H1 (cell line): ENCODE results near the gene METTL2A. TPM values are rescaled to one million over a fixed set of nuclear protein-coding genes. Genes with fewer than 3 reads are reported as not detected.

Experiments used
- CTCF ChIA-PET: fragments of 300-600 bp; sonication (Branson Sonifier 250); formaldehyde crosslinking; loops from one replicate; lab custom pipeline; 2021; ENCODE audit not compliant: partially characterized antibody; lab: Charles Lee
- POLR2A ChIA-PET: fragments of 300-600 bp; sonication (Branson Sonifier 250); formaldehyde crosslinking; loops from one replicate; lab custom pipeline; 2021; ENCODE audit warnings: inconsistent platforms; ENCODE audit not compliant: partially characterized antibody; lab: Charles Lee
- DNase-seq, 2 experiments: peaks; one replicate each; pipeline versions ENCODE4 v3.0.0 to v3.0.0-alpha.2; 2010 to 2022; ENCODE audit warnings: low spot score in 2 of 2, low read depth in 1 of 2, mixed read lengths in 1 of 2
- FAIRE-seq: peaks from 2 replicates; lab custom pipeline; 2011; peaks lifted over from hg19 to GRCh38; lab: Jason Lieb, UNC
- H2AFZ ChIP-seq: 2 replicates; pipeline ENCODE4 v1.8.1; 2012; ENCODE audit warnings: low read length, inconsistent platforms
- H2AK5ac ChIP-seq: 2 replicates; pipeline ENCODE4 v1.6.1; 2013; ENCODE audit warnings: low read depth, low read length
- H2BK120ac ChIP-seq: replicated peaks from 2 replicates; pipeline ENCODE3; 2013; ENCODE audit warnings: low read depth, low read length, inconsistent platforms
- H2BK12ac ChIP-seq: 2 replicates; pipeline ENCODE4 v1.6.1; 2013; ENCODE audit warnings: low read depth, low read length
- H2BK15ac ChIP-seq: 2 replicates; pipeline ENCODE4 v1.6.1; 2013; ENCODE audit warnings: low read length
- H2BK20ac ChIP-seq: 2 replicates; pipeline ENCODE4 v1.6.1; 2013; ENCODE audit warnings: low read length
- H2BK5ac ChIP-seq: 2 replicates; pipeline ENCODE4 v1.6.1; 2013; ENCODE audit warnings: low read depth, low read length
- H3K14ac ChIP-seq: 2 replicates; pipeline ENCODE4 v1.6.1; 2013; ENCODE audit warnings: inconsistent platforms; ENCODE audit not compliant: insufficient read length
- H3K18ac ChIP-seq: 2 replicates; pipeline ENCODE4 v1.6.1; 2013; ENCODE audit warnings: low read length; ENCODE audit errors: extremely low read depth
- H3K23ac ChIP-seq: 2 replicates; pipeline ENCODE4 v1.6.1; 2013; ENCODE audit warnings: inconsistent platforms; ENCODE audit not compliant: insufficient read length
- H3K23me2 ChIP-seq: 2 replicates; pipeline ENCODE4 v1.6.1; 2013; ENCODE audit warnings: low read depth, low read length
- H3K27ac ChIP-seq: 2 replicates; pipeline ENCODE4 v1.6.1; 2011; ENCODE audit warnings: low read depth, low read length, inconsistent platforms
- H3K27me3 ChIP-seq, 4 experiments: replicated peaks in 1 of 4; 1 replicate in 1 of 4; 2 replicates in 3 of 4; pipeline versions ENCODE4 v1.6.1 to v1.8.1; 2011 to 2013; ENCODE audit warnings: low read length in 3 of 4, mild to moderate bottlenecking in 3 of 4, inconsistent platforms in 2 of 4, mixed read lengths in 2 of 4, moderate library complexity in 1 of 4; ENCODE audit not compliant: control insufficient read depth in 3 of 4, insufficient read depth in 3 of 4; ENCODE audit errors: extremely low read depth in 1 of 4
- H3K36me3 ChIP-seq, 4 experiments: 2 replicates each; pipeline versions ENCODE4 v1.6.1 to v1.8.1; 2011 to 2013; ENCODE audit warnings: mild to moderate bottlenecking in 4 of 4, low read length in 3 of 4, moderate library complexity in 2 of 4, control low read depth in 1 of 4, inconsistent platforms in 1 of 4; ENCODE audit not compliant: insufficient read depth in 4 of 4, control insufficient read depth in 2 of 4
- H3K4ac ChIP-seq: replicated peaks from 2 replicates; pipeline ENCODE3; 2013; ENCODE audit warnings: low read length, low read depth, mixed read lengths, inconsistent platforms; ENCODE audit not compliant: insufficient read length
- H3K4me1 ChIP-seq, 4 experiments: replicated peaks in 1 of 4; 1 replicate in 1 of 4; 2 replicates in 3 of 4; pipeline versions ENCODE4 v1.6.1 to v1.8.1; 2011 to 2013; ENCODE audit warnings: low read length in 3 of 4, inconsistent platforms in 2 of 4, mixed read lengths in 1 of 4; ENCODE audit not compliant: insufficient read depth in 4 of 4, control insufficient read depth in 3 of 4
- H3K4me2 ChIP-seq, 2 experiments: 2 replicates each; pipeline versions ENCODE4 v1.6.1 to v1.8.1; 2011 to 2013; ENCODE audit warnings: low read depth in 2 of 2, low read length in 2 of 2, control low read depth in 1 of 2, inconsistent platforms in 1 of 2, mild to moderate bottlenecking in 1 of 2; ENCODE audit not compliant: insufficient read depth in 1 of 2
- H3K4me3 ChIP-seq, 4 experiments: fragments of 200-600, 300-600 bp in 1 of 4; sonication (generic), shearing (Covaris generic), sonication (Bioruptor Twin) in 1 of 4; 2 replicates each; pipeline versions ENCODE4 v1.5.1 to v1.8.1; 2011 to 2016; ENCODE audit warnings: low read length in 4 of 4, low read depth in 3 of 4, control low read depth in 2 of 4, inconsistent platforms in 2 of 4, mild to moderate bottlenecking in 2 of 4, mixed read lengths in 1 of 4, moderate library complexity in 1 of 4; ENCODE audit not compliant: insufficient read depth in 2 of 4; ENCODE audit errors: extremely low read depth in 1 of 4
- H3K56ac ChIP-seq: replicated peaks from 2 replicates; pipeline ENCODE3; 2013; ENCODE audit warnings: low read depth, mild to moderate bottlenecking, mixed read lengths, low read length, inconsistent platforms; ENCODE audit not compliant: insufficient read length
- H3K79me1 ChIP-seq: 2 replicates; pipeline ENCODE4 v1.6.1; 2013; ENCODE audit warnings: low read depth, low read length, control low read depth
- H3K79me2 ChIP-seq, 2 experiments: 2 replicates each; pipeline versions ENCODE4 v1.6.1 to v1.8.1; 2012 to 2013; ENCODE audit warnings: low read length in 2 of 2, mild to moderate bottlenecking in 2 of 2, inconsistent platforms in 1 of 2; ENCODE audit not compliant: insufficient read depth in 2 of 2, control insufficient read depth in 1 of 2
- H3K9ac ChIP-seq, 4 experiments: replicated peaks in 1 of 4; 1 replicate in 1 of 4; 2 replicates in 3 of 4; pipeline versions ENCODE4 v1.6.1 to v1.8.1; 2011 to 2013; ENCODE audit warnings: low read depth in 3 of 4, low read length in 3 of 4, control low read depth in 2 of 4, mild to moderate bottlenecking in 2 of 4, moderate library complexity in 2 of 4, inconsistent platforms in 1 of 4; ENCODE audit errors: extremely low read depth in 1 of 4
- H3K9me3 ChIP-seq, 2 experiments: 2 replicates each; pipeline versions ENCODE4 v1.6.1 to v1.8.1; 2012 to 2013; ENCODE audit warnings: mild to moderate bottlenecking in 2 of 2, moderate library complexity in 2 of 2, control low read depth in 1 of 2, inconsistent platforms in 1 of 2, low read depth in 1 of 2, low read length in 1 of 2, mixed read lengths in 1 of 2; ENCODE audit not compliant: insufficient read depth in 2 of 2
- H4K20me1 ChIP-seq, 2 experiments: replicated peaks in 1 of 2; 2 replicates each; pipeline versions ENCODE3 to v1.8.1; 2011 to 2013; ENCODE audit warnings: inconsistent platforms in 2 of 2, low read length in 2 of 2, mild to moderate bottlenecking in 1 of 2; ENCODE audit not compliant: insufficient read depth in 2 of 2, control insufficient read depth in 1 of 2
- H4K5ac ChIP-seq: 2 replicates; pipeline ENCODE4 v1.6.1; 2013; ENCODE audit warnings: low read length, low read depth, mixed read lengths, inconsistent platforms; ENCODE audit not compliant: insufficient read length
- H4K8ac ChIP-seq: 2 replicates; pipeline ENCODE4 v1.8.0; 2013; ENCODE audit warnings: mild to moderate bottlenecking, moderate library complexity, low read length, inconsistent platforms; ENCODE audit not compliant: insufficient read depth; ENCODE audit errors: extremely low read depth
- H4K91ac ChIP-seq: replicated peaks from 2 replicates; pipeline ENCODE3; 2013; ENCODE audit warnings: low read length, mixed read lengths, inconsistent platforms; ENCODE audit not compliant: insufficient read length
- ASH2L ChIP-seq: fragments of 200-600, 300-600 bp; sonication (generic); IDR thresholded peaks from one replicate; pipeline ENCODE4 v1.7.1; 2017; ENCODE audit warnings: low read length
- BCL11A ChIP-seq, 2 experiments: IDR thresholded peaks; one replicate each; pipeline ENCODE4 v1.6.1; 2011; ENCODE audit warnings: low read depth in 2 of 2, low read length in 2 of 2, mild to moderate bottlenecking in 2 of 2
- CBX8 ChIP-seq: fragments of 300-800, 300-1000 bp; sonication (generic); IDR thresholded peaks from 2 replicates; pipeline ENCODE4 v1.7.1; 2016; ENCODE audit warnings: low read depth, low read length, borderline replicate concordance
- CEBPB ChIP-seq: IDR thresholded peaks from 2 replicates; pipeline ENCODE4 v1.6.1; 2012; ENCODE audit warnings: low read depth, low read length
- CHD1 ChIP-seq: IDR thresholded peaks from 2 replicates; pipeline ENCODE4 v1.6.1; 2012; ENCODE audit warnings: low read depth, low read length, improper control_type of control experiment
- FOSL1 ChIP-seq: IDR thresholded peaks from 2 replicates; pipeline ENCODE4 v1.6.1; 2011; ENCODE audit warnings: mild to moderate bottlenecking, low read depth, low read length, moderate library complexity; ENCODE audit not compliant: insufficient read depth
- JUN ChIP-seq: IDR thresholded peaks from 2 replicates; pipeline ENCODE4 v1.6.1; 2011; ENCODE audit warnings: low read depth, mild to moderate bottlenecking, improper control_type of control experiment, low read length
- JUND ChIP-seq: IDR thresholded peaks from 2 replicates; pipeline ENCODE4 v1.6.1; 2011; ENCODE audit warnings: mild to moderate bottlenecking, improper control_type of control experiment, low read length
- MAFK ChIP-seq: IDR thresholded peaks from 2 replicates; pipeline ENCODE4 v1.6.1; 2012; ENCODE audit warnings: low read depth, mild to moderate bottlenecking, improper control_type of control experiment, low read length
- NRF1 ChIP-seq: IDR thresholded peaks from 2 replicates; pipeline ENCODE4 v1.6.1; 2011; ENCODE audit warnings: mild to moderate bottlenecking, low read depth, low read length, improper control_type of control experiment
- RFX5 ChIP-seq: IDR thresholded peaks from 2 replicates; pipeline ENCODE4 v1.6.1; 2011; ENCODE audit warnings: low read depth, low read length, improper control_type of control experiment, borderline replicate concordance
- RXRA ChIP-seq: IDR thresholded peaks from 2 replicates; pipeline ENCODE4 v1.6.1; 2011; ENCODE audit warnings: low read depth, mild to moderate bottlenecking, low read length, moderate library complexity; ENCODE audit not compliant: insufficient read depth
- WGBS, 2 experiments: shearing (Covaris generic) in 1 of 2; methylation state at CpG; one replicate each; pipeline versions ENCODE4 v1.1.6 to v1.1.7; 2013 to 2015; ENCODE audit warnings: low lambda C conversion rate in 2 of 2, mixed read lengths in 2 of 2, inconsistent platforms in 1 of 2, low coverage in 1 of 2, missing lambda C conversion rate in 1 of 2; ENCODE audit not compliant: insufficient replicate concordance in 2 of 2, insufficient coverage in 1 of 2, insufficient read length in 1 of 2; ENCODE audit errors: extremely low coverage in 1 of 2, missing lambda C conversion rate in 1 of 2; 5-methylcytosine and 5-hydroxymethylcytosine counted together
- polyA plus RNA-seq, 7 experiments: library from polyadenylated mRNA; depleted of rRNA in 3 of 7; stranded (reverse) in 5 of 7; unstranded in 2 of 7; fragments of >200 nt in 5 of 7; fragments of 200-250 nt in 2 of 7; gene quantifications; 1 replicate in 5 of 7; 2 replicates in 1 of 7; 4 replicates in 1 of 7; pipeline versions ENCODE4 v1.2.1 to v1.2.3, GENCODE V29; 2011 to 2013; ENCODE audit warnings: missing spikeins in 2 of 7, mixed read lengths in 2 of 7
- total RNA-seq: library from RNA; stranded (reverse); fragmentation: NEBNext Ultra II Directional; extraction: Animal tissue kit (Norgen Biotek cat#: 25700); gene quantifications from 2 replicates; pipeline ENCODE4 v1.2.1, GENCODE V29; 2021
- TF ChIP-seq, protein P1 (sequence below): IDR thresholded peaks from 2 replicates; pipeline ENCODE4 v1.6.1; 2011; ENCODE audit warnings: low read length, improper control_type of control experiment
- TF ChIP-seq, protein P2 (sequence below): IDR thresholded peaks from 2 replicates; pipeline ENCODE4 v1.6.1; 2011; ENCODE audit warnings: low read depth, mild to moderate bottlenecking, low read length; ENCODE audit not compliant: insufficient read depth

Gene METTL2A
- total and polyA plus RNA-seq, 2 of the 8 experiments (the other 6 are each of a cell fraction or from before 2014, with no cell fraction given) = 16.2 to 40.5 TPM

- no peak overlapping the region for H3K14ac ChIP-seq
- 91% methylated on average over 18 of the region's 18 CpGs; no CpG with 5 or more reads in 1 of the 2 experiments for WGBS, 2 experiments
- no peak overlapping the region for H2BK12ac ChIP-seq
- no peak overlapping the region for H3K4ac ChIP-seq
- no peak for FAIRE-seq
- no peaks in the 10 kb centered on the region for H3K27me3 ChIP-seq
- H4K5ac ChIP-seq = no peak overlapping the region
- no peak overlapping the region for H3K56ac ChIP-seq
- no peak overlapping the region for H2BK120ac ChIP-seq
- H3K79me2 ChIP-seq = no peaks in the 10 kb centered on the region
- no peak overlapping the region for H2BK5ac ChIP-seq
- no peaks in the 10 kb centered on the region for H4K20me1 ChIP-seq
- ChIA-PET CTCF (no interaction called here), POLR2A (no interaction called here)
- no peak overlapping the region for H4K91ac ChIP-seq
- no peaks in the 10 kb centered on the region for H3K79me1 ChIP-seq
- no peak overlapping the region for H2BK15ac ChIP-seq
- H3K4me1 ChIP-seq = no peaks in the 10 kb centered on the region
- H3K18ac ChIP-seq = no peak overlapping the region
- no peak overlapping the region for H3K27ac ChIP-seq
- no peak overlapping the region for H2AK5ac ChIP-seq
- no peak for DNase-seq
- no peak overlapping the region for H4K8ac ChIP-seq
- no peaks in the 10 kb centered on the region for H3K36me3 ChIP-seq
- no peaks in the 10 kb centered on the region for H3K9me3 ChIP-seq
- no peak overlapping the region for H2BK20ac ChIP-seq
- no peak overlapping the region for H2AFZ ChIP-seq
- H3K23me2 ChIP-seq = no peaks in the 10 kb centered on the region
- no peak overlapping the region for H3K23ac ChIP-seq
- H3K4me3 ChIP-seq = no peak overlapping the region
- no peak overlapping the region for H3K4me2 ChIP-seq
- H3K9ac ChIP-seq = no peak overlapping the region
- no peak for TF ChIP-seq CEBPB
- no peak for TF ChIP-seq JUND
- no peak for TF ChIP-seq FOSL1
- TF ChIP-seq, protein P1, sequence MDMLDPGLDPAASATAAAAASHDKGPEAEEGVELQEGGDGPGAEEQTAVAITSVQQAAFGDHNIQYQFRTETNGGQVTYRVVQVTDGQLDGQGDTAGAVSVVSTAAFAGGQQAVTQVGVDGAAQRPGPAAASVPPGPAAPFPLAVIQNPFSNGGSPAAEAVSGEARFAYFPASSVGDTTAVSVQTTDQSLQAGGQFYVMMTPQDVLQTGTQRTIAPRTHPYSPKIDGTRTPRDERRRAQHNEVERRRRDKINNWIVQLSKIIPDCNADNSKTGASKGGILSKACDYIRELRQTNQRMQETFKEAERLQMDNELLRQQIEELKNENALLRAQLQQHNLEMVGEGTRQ = no peak
- no peak for TF ChIP-seq CBX8
- TF ChIP-seq, protein P2, sequence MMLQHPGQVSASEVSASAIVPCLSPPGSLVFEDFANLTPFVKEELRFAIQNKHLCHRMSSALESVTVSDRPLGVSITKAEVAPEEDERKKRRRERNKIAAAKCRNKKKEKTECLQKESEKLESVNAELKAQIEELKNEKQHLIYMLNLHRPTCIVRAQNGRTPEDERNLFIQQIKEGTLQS = no peak
- no peak for TF ChIP-seq NRF1
- TF ChIP-seq ASH2L = no peak
- no peak for TF ChIP-seq JUN
- no peak for TF ChIP-seq RXRA
- TF ChIP-seq CHD1 = no peak
- TF ChIP-seq RFX5 = no peak
- TF ChIP-seq MAFK = no peak
- no peak for TF ChIP-seq BCL11A (IDR thresholded peaks at IDR 0.05; ENCODE audit: low read depth in 2 of 2, low read length in 2 of 2)
Observed at GRCh38 chr17:62381561-62381960, 42.1 kb upstream of the METTL2A start.
